NCI-H526 (cell line): ENCODE data around the gene GNAT2.

Experiments used
- DNase-seq, 2 experiments: peaks; one replicate each; lab custom pipeline; 2025; lab: John Stamatoyannopoulos, UW

Gene GNAT2

DNA sequence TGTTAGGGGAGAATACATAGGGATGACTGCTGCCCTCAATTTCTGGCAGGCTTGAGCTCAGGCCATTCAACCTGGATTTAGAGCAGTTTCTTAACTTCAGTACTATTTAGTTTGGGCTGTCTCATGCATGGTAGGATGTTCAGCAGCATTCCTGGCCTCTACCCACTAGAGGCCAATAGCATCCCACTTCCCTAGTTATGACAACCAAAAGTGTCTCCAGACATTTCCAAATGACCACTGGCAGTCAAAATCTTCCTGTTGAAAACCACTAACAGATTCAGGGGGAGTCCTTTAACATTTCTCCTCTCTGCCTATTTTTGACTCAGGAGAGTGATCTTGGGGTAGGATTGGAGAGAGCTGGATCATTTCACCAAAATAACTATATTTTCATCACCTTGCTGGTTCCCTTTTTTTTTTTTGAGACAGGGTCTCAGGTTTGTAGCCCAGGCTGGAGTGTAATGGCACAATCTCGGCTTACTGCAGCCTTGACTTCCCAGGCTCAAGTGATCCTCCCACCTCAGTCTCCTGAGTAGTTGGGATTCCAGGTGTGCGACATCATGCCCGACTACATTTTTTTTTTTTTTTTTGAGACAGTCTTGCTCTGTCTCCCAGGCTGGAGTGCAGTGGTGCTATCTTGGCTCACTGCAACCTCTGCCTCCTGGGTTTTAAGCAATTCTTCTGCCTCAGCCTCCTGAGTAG lies 8.7 kb downstream of the GNAT2 start:
- no peak for DNase-seq

DNA sequence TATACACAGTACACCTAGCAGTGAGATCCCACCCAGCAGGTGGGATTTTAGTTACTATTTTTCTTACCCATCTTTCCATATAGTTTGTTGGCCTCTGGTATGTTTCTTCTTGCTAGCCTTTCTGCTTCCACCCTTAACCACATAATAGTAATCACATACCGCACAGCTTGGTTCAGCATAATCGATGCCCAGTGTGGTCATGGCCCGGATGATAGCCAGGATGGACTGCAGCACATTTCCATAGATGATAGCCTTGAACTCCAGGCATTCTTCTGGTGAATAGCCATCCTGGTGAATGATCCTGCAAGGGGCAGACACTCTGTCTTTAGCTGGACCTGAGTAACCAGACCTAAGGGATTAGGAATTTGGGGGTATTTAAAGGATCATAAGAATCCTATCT lies 9.5 kb downstream of the GNAT2 start:
- no peak for DNase-seq

DNA sequence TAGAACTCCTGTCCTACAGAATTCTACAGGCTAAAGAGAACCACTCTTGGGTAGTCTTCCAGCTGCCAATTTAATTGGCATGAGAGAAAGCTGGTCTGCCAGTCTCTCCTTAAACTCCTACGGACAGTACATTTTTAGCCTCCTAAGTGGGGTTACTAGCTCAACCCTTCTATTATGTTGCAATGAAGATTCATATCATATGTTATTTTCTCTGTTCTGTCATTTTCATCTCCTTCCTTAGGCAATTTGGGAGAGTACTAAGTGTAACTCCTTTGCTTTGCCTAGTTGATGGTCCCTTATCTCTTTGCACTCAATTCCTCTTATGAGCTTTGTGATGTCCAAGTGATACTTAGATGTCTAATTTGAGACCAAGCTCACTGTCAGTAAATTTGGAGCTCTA lies 14.0 kb downstream of the GNAT2 start:
- DNase-seq: no peak

DNA sequence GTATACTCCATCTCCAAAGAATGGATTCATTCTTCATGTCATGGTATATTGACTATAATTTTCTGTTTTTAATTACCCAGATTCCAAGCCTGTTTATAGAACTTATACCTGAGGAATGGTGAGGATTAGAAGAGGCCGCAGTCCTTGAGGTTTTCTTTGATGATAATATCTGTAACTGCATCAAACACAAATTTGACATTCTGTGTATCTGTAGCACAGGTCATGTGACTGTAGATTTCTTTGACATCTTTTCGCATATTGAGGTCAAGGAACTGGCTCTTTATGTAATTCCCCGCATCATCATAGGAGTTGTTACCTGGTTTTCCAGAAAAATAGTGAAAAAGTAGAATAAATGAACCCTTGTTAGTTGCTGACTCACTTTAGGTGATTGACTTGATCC lies 16.2 kb downstream of the GNAT2 start:
- DNase-seq: no peak

DNA sequence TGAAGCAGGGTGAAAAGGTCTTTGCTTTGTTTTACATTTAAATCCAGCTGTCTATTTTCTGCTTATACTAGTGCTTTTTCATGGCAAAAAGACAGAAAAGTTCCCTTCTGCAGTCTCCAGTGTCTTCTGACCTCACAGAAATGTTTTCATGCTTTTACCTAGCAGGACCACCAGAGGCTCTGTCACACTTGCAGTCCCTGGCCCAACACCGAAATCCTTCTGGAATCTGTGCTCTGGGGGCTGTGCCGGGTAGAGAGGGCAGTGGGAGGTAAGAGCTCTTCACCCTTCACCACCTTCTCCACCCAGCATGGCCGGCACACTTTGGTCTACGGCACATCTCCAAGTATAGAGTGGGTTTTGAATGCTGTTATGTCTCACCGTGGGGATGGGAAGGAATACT lies 20.8 kb downstream of the GNAT2 start:
- DNase-seq: no peak

DNA sequence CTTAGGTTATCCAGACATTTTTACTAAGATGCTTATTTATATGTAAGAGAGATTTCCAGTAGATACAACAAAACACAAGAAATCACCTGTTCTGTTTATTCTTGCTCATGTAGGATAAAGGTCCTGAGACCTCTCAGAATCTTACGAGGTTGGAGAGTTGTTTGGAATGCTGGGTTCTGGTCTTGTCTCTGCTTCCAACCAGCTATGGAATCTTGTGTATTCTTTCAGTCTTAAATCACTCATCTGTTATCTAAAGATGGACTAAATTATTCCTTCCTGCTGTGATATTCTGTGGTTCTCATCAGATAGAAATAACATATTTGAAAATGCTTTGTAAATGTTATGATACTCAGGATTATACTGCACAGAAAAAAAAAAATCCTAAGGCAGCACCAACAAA lies 21.3 kb downstream of the GNAT2 start:
- DNase-seq: no peak

DNA sequence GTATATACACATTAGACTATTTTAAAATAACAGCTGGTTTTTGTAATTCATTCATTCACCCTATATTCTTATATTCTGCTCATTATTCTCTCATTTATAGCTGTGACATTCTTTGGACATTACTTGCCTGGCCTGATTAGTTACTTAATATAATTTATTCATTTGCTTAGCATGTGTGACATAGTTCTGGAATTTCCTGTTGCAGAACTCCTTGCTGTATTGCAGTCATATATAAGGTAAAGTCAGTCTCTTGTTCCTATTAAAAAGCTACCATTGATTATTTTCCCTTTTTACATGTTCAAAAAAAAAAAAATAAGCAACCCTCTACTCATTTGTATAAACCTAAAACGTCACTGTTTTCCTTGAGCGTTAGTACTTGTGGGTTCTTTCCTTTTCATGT lies 23.9 kb downstream of the GNAT2 start:
- DNase-seq: no peak

DNA sequence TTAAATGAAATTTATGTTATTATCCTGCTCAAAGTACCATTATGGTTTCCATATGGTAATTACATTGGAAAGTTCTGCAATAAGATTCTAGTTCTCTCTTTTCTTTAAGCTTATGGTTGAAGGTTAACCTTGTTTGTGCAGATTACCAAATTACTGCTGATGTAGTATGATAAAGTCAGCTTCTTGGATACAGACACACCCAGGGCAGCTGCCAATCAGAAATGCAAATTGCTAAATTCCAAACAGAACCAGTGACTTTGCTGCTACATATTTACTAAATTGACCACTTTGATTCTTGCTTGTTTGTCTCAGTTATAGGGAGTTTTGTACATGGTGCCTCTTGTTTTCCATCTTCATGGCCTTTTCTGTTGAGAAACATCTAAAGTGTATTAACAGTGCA lies 26.5 kb downstream of the GNAT2 start:
- DNase-seq: no peak

DNA sequence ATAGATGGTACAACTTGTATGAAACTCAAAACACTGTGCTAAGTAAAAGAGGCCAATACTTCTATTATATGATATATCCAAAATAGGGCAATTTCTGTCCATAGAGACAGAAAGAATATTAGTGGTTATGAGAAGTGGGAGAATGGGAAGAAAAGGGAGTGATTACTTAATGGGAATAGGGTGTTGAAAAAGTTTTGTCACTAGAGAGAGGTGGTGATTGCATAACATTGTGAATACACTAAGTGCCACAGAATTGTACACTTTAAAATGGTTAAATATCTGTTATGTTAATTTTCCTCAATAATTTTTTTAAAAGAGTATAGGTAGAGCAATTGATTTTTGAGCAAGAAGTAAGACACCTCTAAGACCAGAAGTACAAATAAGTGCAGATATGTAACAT lies 29.7 kb downstream of the GNAT2 start:
- DNase-seq: no peak

DNA sequence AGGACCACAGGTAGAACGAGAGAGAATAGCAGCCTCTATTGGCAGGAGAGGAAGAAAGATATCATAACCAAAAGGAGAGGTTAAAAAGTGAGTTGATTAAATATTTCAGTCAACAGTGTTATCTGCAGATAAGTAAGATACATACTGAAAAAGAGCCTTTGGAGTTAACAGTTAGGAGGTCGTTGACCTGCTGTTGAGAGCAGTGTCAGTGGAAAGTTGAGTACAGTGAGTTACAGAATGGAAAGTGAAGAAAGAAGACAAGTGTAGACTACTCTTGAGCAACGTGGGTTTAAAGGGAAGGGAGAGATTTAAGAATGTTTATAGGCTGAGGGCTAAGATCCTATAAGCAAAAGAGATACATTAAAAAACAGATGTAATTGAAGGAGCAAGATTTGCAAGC lies 30.2 kb downstream of the GNAT2 start:
- DNase-seq: no peak

DNA sequence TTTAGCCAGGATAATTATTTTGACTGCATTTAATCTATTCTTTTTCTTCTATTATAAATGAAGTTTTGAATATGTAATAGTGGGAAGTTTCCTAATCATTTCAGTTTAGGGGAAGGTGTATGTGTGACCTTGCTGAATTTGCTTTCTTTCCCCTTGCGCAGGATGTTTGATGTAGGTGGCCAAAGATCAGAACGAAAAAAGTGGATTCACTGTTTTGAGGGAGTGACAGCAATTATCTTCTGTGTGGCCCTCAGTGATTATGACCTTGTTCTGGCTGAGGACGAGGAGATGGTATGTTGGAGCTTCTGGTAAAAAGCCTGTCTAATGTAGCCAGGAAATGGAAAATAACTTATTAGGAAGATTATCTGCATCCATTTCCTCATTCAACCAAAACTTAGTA lies 33.4 kb downstream of the GNAT2 start:
- no peak for DNase-seq

DNA sequence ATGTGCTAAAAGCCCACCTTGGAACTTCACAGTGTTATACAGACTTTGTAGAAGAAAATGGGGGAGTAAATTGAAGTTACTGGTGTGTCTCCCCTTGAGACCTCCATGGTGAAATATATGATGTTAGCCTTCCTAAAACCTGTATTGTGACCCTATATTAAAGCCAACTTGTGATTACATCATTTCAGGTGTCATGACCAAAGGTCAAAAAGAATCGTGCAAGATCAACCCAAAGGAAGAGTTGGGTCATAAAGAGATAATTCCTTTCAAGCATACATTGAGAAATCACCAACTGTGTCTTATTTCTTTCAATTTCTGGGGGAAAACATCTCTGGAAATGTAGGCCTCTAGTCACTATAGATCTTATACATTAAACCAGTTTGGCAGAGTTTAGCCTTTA lies 34.6 kb downstream of the GNAT2 start:
- no peak for DNase-seq

DNA sequence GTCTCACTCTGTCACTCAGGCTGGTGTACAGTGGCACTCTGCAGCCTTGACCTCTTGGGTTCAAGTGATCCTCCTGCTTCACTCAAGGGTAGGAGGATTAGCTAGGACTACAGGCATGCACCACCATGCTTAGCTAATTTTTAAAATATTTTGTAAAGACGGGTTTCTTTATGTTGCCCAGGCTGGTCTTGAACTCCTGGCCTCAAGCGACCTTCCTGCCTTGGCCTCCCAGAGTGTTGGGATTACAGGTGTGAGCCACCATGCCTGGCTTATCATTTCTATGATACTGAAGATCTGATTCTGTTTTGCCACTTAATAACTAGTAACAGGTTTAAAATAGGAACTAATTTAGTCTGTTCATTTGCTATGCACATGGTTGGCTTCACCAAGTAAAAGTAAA lies 37.4 kb downstream of the GNAT2 start:
- DNase-seq: no peak

DNA sequence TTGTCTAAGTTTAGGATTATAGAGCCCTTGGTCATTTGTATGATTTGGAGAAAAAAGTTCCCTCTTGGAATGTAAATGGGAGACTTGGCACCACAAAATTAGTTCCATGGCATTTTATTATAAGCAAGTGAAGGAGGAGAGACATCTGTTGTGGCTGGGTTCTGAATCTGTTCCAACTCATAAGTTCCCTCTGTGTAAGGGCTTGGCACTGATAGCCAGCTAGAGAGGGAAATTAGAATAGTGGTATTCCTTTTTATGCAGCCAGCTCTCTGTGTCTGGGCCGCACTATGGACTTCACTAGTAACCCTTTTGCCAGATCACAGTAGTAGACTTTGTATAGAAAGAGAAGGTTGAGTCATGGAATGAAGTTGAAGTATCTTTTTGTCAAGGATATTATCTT lies 39.9 kb downstream of the GNAT2 start:
- DNase-seq: no peak

DNA sequence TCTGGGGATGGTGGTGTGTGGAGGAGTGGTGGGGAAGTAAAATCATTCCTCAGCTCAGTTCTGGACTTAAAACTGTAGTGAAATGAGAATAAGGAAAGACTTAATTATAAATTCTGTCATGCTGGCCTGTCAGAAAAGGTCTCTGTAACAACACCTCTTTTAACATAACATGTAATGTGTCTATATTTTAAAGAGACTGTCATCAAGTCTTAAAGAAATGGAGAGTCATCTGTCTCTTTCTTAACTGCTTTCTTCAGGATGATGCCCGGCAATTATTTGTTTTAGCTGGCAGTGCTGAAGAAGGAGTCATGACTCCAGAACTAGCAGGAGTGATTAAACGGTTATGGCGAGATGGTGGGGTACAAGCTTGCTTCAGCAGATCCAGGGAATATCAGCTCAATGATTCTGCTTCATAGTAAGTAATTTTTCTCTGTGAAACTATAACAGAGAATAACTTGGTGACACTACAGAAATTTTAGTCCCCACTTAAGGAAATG lies 40.4 kb downstream of the GNAT2 start:
- DNase-seq: no peak

DNA sequence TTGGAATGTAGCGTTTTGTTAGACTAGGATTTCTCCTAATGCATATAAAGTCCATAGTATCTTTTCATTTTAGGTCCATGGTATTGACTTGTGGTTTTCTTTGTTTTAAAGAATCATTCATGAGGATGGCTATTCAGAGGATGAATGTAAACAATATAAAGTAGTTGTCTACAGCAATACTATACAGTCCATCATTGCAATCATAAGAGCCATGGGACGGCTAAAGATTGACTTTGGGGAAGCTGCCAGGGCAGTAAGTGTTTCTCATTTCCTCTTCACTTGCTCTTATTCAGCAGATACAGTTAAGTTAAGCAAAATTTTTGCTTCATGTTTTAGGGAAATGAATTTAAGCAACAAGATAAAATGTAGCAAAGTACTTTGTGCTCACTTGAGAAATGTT lies 45.6 kb downstream of the GNAT2 start:
- DNase-seq: no peak

DNA sequence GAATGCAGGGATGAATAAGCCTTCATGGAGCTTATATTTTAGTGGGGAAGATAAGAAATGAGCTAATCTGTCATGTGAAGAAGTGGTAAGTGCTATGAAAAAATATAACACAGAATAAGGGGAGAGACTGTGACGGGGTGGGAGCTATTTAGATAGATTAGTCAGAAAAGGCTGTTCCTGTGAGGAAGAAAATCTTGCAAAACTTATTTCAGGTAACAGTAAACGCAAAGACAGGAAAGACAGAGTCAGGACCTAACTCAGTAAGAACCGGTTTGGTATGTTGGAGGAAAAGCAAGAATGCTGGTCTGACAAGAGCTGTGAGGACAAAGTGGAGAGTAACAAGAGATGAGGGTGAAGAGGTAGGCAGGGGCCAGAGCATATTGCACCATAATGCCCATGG lies 49.0 kb downstream of the GNAT2 start:
- DNase-seq: no peak

DNA sequence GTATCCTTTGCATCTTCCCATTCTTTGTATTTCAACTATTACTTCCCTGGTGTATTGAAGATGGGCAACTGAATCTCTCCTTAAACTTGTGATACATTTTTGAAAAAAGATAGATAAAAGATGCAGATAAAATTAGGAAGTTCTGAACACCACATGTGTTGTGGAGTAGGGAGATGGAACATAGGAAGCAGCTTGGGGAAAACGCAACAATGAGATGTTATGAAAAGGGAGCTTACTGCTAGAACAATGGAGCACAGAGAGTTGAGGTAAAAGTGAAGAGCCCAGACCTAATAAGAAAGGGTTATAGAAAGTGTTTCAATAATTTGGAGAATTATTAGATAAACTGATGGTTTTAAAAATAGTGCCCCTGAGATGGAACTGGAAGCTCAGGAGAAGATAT lies 50.1 kb downstream of the GNAT2 start:
- DNase-seq: no peak

DNA sequence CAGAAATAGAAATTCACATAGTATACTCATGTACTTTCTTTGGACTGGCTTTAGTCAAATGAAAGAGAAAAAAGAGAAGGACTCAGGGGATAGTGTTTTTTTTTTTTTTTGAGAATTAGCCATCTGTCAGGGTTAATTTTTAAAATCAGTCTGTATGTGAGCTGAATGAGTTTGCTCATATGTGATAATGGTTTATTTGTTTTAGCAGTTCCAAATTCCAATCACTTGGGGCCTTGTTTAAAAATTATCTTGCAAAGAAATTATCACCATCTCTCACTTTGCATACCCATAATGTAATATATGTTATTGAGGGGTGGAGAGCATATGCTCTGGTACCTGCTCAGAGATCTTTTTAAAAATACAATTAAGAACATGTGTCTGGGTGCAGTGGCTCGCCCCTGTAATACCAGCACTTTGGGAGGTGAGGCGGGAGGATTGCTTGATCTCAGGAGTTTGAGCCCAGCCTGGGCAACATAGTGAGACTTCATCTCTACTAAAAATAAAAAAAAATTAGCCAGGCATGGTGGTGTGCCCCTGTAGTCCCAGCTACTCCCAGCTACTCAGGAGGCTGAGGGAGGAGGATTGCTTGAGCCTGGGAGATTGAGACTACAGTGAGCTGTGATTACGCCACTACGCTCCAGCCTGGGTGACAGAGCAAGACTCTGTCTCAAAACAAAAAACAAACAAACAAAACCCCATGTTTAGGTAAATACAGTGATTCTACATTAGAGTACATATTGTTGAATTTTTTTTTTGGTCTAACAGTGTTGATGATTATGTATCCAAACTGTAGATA lies 51.3 kb downstream of the GNAT2 start:
- DNase-seq: no peak

DNA sequence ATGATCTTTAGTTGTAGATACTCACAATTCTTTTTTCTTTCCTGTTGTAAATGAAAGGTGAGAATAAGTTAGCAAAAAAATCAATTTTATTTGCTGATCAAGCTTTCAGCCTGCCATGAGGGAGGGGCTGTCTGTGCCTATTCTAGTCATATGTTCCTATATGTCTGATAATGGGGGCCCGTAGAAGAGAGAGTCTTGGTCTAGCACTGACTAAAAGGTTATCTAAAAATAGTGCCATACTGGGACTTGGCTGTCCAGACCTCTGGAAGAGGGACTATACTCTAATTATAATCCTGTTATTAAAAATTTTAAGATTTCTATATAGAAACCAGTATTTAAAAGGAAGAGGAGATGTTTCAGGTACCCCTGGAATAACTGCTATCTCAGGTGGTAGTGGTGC lies 52.4 kb downstream of the GNAT2 start:
- DNase-seq: no peak

DNA sequence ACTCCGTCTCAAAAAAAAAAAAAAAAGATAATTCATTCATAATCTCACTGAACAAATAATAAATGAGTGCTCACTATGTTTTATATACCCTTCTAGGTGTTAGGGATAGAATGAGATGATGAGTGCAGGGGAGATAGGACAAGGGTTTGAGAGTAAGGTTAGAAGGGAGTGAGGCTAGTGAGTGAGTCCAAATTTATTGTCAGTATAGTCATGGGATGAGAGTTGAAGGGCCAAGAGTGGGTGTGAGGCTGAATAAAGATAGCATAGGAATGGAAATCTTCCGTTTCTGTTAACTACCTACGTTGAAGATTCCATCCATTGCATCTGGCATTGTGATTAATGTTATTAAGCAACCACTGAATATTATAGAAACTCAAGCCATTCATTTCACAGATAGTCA lies 54.2 kb downstream of the GNAT2 start:
- no peak for DNase-seq

DNA sequence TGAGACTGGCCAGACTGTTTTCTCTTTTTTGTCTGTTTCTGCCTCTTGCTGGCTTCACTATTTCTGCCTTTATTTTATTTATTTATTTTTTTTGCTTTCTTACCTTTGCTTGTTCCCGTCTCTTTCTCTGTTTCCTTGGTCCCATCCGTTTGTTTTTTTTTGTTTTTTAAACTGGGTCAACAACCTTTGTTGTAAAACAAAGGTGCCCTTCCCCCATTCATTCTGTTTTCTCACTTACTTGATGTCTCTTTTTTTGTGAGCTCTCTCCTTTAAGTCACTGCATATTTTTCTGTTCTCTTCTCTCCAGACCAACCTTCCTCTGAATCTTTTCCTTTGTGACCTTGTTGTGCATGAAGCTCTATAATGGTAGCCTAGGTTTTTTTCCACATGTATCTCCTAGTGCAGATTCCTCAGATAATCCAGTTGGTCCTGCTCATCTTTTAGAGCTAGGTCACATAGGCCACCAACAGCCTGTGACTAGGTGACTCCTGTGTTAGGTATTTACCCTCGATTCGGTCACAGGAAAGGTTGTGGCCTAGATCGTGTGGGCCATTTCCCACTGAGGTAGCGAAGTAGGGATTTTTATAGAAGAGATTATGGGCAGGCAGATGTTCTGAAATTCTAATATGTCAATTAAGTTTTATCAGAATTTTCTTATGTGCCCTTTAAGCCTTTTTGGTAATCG lies 55.1 kb downstream of the GNAT2 start:
- no peak for DNase-seq

DNA sequence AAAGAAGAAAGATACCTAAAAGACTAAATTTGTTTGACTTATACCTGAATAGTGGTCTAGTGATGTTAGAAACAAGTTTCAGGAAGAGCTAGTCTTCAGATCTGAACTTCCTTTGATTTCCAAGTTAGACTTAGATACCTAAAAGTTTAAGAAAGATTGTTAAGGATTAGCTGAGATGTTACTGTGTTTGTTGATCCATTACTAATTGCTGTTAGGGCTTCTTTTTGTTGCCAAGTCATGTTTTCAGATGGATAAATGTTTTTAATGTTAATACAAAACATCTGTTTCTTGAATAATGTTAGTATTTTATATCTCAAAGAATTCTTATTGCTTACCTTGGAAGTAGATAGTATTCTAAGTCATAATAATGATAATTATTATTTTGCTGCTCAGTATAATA lies 59.4 kb downstream of the GNAT2 start:
- DNase-seq: no peak
